Placental pericyte (primary cell): Measurements from ENCODE around the gene BCKDK. TPM values are rescaled to one million over a fixed set of nuclear protein-coding genes. Genes with fewer than 3 reads are reported as not detected.

Source experiments
- total RNA-seq: library from RNA; depleted of rRNA; stranded (reverse); fragments of >200 nt; gene quantifications from 2 replicates; pipeline ENCODE4 v1.2.3, GENCODE V29; 2012

BCKDK gene
- total RNA-seq: 51.0 and 56.0 TPM in 2 replicates

GRCh38 chr16:31108035-31108793, at the start of gene BCKDK:
Gene BCKDK, plus strand, starts transcription at chr16:31108386. Its CDS starts 838 bp downstream, at chr16:31109224.

GRCh38 chr16:31073970-31074813, 34.0 kb upstream of the BCKDK start, which contains the start of the genes ZNF646 and ZNF668:
Gene ZNF646, plus strand, starts transcription at chr16:31074422. Its CDS starts 1,903 bp downstream, at chr16:31076325.
Gene ZNF668, minus strand, starts transcription at chr16:31074240. Its CDS starts 9,781 bp downstream, at chr16:31064459.

GRCh38 chr16:31088459-31089183, 19.6 kb upstream of the BCKDK start, which contains the start of gene PRSS53:
Gene PRSS53, minus strand, starts transcription at chr16:31088943. Its CDS starts 134 bp downstream, at chr16:31088809.

GRCh38 chr16:31094424-31095120, 13.6 kb upstream of the BCKDK start, which contains the start of gene VKORC1:
Gene VKORC1, minus strand, starts transcription at chr16:31094797. Its CDS starts 68 bp downstream, at chr16:31094729.

GRCh38 chr16:31117384-31118222, 9.4 kb downstream of the BCKDK start, which contains the start of gene KAT8:
Gene KAT8, plus strand, starts transcription at chr16:31117664. Its CDS starts 18 bp downstream, at chr16:31117682.

GRCh38 chr16:31135535-31136286, 27.5 kb downstream of the BCKDK start, which contains the start of gene PRSS8:
Gene PRSS8, minus strand, starts transcription at chr16:31135727. Its CDS starts 229 bp downstream, at chr16:31135498.

GRCh38 chr16:31149894-31150890, 42.0 kb downstream of the BCKDK start, which contains the start of gene PRSS36:
Gene PRSS36, minus strand, starts transcription at chr16:31150066. Its CDS starts 31 bp downstream, at chr16:31150035.

Other genes with a start within 250 kb of the BCKDK start
- 14.7 and 46.8 TPM in 2 replicates for gene BCL7C, start 214.3 kb upstream of the BCKDK start, total RNA-seq
- gene CTF1, start 211.8 kb upstream of the BCKDK start, total RNA-seq: 2.0 and 4.4 TPM in 2 replicates
- 15.1 and 34.9 TPM in 2 replicates for gene FBXL19, start 184.8 kb upstream of the BCKDK start, total RNA-seq
- 35.5 and 84.9 TPM in 2 replicates for gene ORAI3, start 159.3 kb upstream of the BCKDK start, total RNA-seq
- gene SETD1A, start 150.6 kb upstream of the BCKDK start, total RNA-seq: 5.0 and 5.2 TPM in 2 replicates
- 7.0 and 37.9 TPM in 2 replicates for gene HSD3B7, start 123.2 kb upstream of the BCKDK start, total RNA-seq
- 1.1 and 3.0 TPM in 2 replicates for gene STX1B, start 97.7 kb upstream of the BCKDK start, total RNA-seq
- 24.8 and 42.5 TPM in 2 replicates for gene STX4, start 74.8 kb upstream of the BCKDK start, total RNA-seq
- gene ZNF668, start 34.1 kb upstream of the BCKDK start, total RNA-seq: 21.7 and 31.2 TPM in 2 replicates
- 17.5 and 18.2 TPM in 2 replicates for gene ZNF646, start 34.0 kb upstream of the BCKDK start, total RNA-seq
- gene PRSS53, start 19.4 kb upstream of the BCKDK start, total RNA-seq: 0.88 and 2.0 TPM in 2 replicates
- 69.2 and 82.9 TPM in 2 replicates for gene VKORC1, start 13.6 kb upstream of the BCKDK start, total RNA-seq
- gene KAT8, start 9.3 kb downstream of the BCKDK start, total RNA-seq: 35.0 and 35.4 TPM in 2 replicates
- gene PRSS8, start 27.3 kb downstream of the BCKDK start, total RNA-seq: not detected in 2 replicates
- not detected in 2 replicates for gene PRSS36, start 41.7 kb downstream of the BCKDK start, total RNA-seq
- gene FUS, start 71.8 kb downstream of the BCKDK start, total RNA-seq: 45.3 and 78.0 TPM in 2 replicates
- 50.4 and 56.2 TPM in 2 replicates for gene PYCARD, start 94.4 kb downstream of the BCKDK start, total RNA-seq
- not detected in 2 replicates for gene TRIM72, start 105.7 kb downstream of the BCKDK start, total RNA-seq
- gene PYDC1, start 108.7 kb downstream of the BCKDK start, total RNA-seq: not detected in 2 replicates
- 0.43 TPM in 1 of 2 replicates, not detected in the other for gene ITGAM, start 151.6 kb downstream of the BCKDK start, total RNA-seq
- under 0.01 TPM in 1 of 2 replicates, not detected in the other for gene ITGAX, start 246.8 kb downstream of the BCKDK start, total RNA-seq